HCT116 (cell line): Measurements from ENCODE around the gene AFAP1L2. TPM values are rescaled to one million over a fixed set of nuclear protein-coding genes. Genes with fewer than 3 reads are reported as not detected.

Source experiments
- ATAC-seq: fragments of 200-7000 bp; cut with Tn5 transposase; 2 replicates; pipeline ENCODE4 v1.9.1; 2020; ENCODE audit warnings: mild to moderate bottlenecking, moderate library complexity
- BruUV-seq: library from RNA; stranded (reverse); fragments of 400-500 nt; replicated peaks from 2 replicates; lab custom pipeline; 2021; lab: Mats Ljungman, UMichigan
- CTCF ChIA-PET: fragments of 300-600 bp; sonication (Branson Sonifier 250); formaldehyde crosslinking; loops from one replicate; lab custom pipeline; 2021; ENCODE audit warnings: antibody characterized with exemption; lab: Charles Lee
- POLR2A ChIA-PET: fragments of 300-600, 350-600 bp; sonication (Branson Sonifier 250); formaldehyde crosslinking; loops from one replicate; lab custom pipeline; 2021; ENCODE audit warnings: antibody characterized with exemption; lab: Charles Lee
- RAD21 ChIA-PET, 2 experiments: fragments of 300-600 bp; sonication (Branson Sonifier 250); formaldehyde crosslinking; loops; one replicate each; lab custom pipeline; 2023; ENCODE audit warnings: low total read pairs in 2 of 2; ENCODE audit not compliant: uncharacterized antibody in 2 of 2, unreplicated experiment in 2 of 2, low non-redundant PET in 1 of 2; lab: Charles Lee
- DNase-seq: peaks from one replicate; pipeline ENCODE4 v3.0.0-alpha.2; 2010; ENCODE audit warnings: low read depth, low spot score
- H2AFZ ChIP-seq: fragments of 200-600 bp; shearing (Covaris generic), sonication (generic); 2 replicates; pipeline ENCODE4 v1.6.1; 2017; ENCODE audit warnings: low read depth, mixed run types, mixed read lengths, antibody characterized with exemption, low read length; ENCODE audit not compliant: poor library complexity, severe bottlenecking
- H3K27ac ChIP-seq: 2 replicates; pipeline ENCODE4 v1.5.1; 2012; ENCODE audit warnings: low read depth, low read length
- H3K27me3 ChIP-seq: fragments of 200-600 bp; sonication (generic); 2 replicates; pipeline ENCODE4 v1.6.1; 2016; ENCODE audit warnings: mixed run types, low read length, mixed read lengths; ENCODE audit not compliant: insufficient read depth
- H3K36me3 ChIP-seq, 2 experiments: fragments of 200-500 bp in 1 of 2; fragments of 200-600 bp in 1 of 2; sonication (Bioruptor generic) in 1 of 2; sonication (generic) in 1 of 2; 2 replicates each; pipeline versions ENCODE4 v1.5.1 to v1.6.1; 2014 to 2016; ENCODE audit warnings: low read length in 2 of 2, inconsistent platforms in 1 of 2, mixed read lengths in 1 of 2, mixed run types in 1 of 2; ENCODE audit not compliant: insufficient read depth in 2 of 2, control insufficient read depth in 1 of 2
- H3K4me1 ChIP-seq, 2 experiments: fragments of 200-600 bp in 1 of 2; sonication (generic) in 1 of 2; 2 replicates each; pipeline versions ENCODE4 v1.5.1 to v1.6.1; 2012 to 2017; ENCODE audit warnings: low read length in 2 of 2, inconsistent platforms in 1 of 2, mild to moderate bottlenecking in 1 of 2, mixed read lengths in 1 of 2, mixed run types in 1 of 2, moderate library complexity in 1 of 2; ENCODE audit not compliant: insufficient read depth in 2 of 2, control insufficient read depth in 1 of 2
- H3K4me2 ChIP-seq: fragments of 200-600 bp; sonication (generic); 2 replicates; pipeline ENCODE4 v1.6.1; 2017; ENCODE audit warnings: mixed run types, low read length, mixed read lengths
- H3K4me3 ChIP-seq, 2 experiments: fragments of 200-600 bp in 1 of 2; sonication (generic) in 1 of 2; replicated peaks in 1 of 2; 2 replicates each; pipeline ENCODE4 v1.5.1; 2011 to 2016; ENCODE audit warnings: low read length in 2 of 2, control low read depth in 1 of 2, low read depth in 1 of 2, mild to moderate bottlenecking in 1 of 2, mixed read lengths in 1 of 2, mixed run types in 1 of 2
- H3K79me2 ChIP-seq: fragments of 200-600 bp; sonication (generic); 2 replicates; pipeline ENCODE4 v1.6.1; 2017; ENCODE audit warnings: mild to moderate bottlenecking, mixed run types, low read length, moderate library complexity, mixed read lengths; ENCODE audit not compliant: insufficient read depth
- H3K9ac ChIP-seq: fragments of 200-600 bp; sonication (generic); 2 replicates; pipeline ENCODE4 v1.6.1; 2016; ENCODE audit warnings: low read length, mixed read lengths
- H3K9me2 ChIP-seq: fragments of 200-600 bp; sonication (generic), shearing (Covaris generic); 2 replicates; pipeline ENCODE4 v1.6.1; 2017; ENCODE audit warnings: mixed run types, mild to moderate bottlenecking, moderate library complexity; ENCODE audit not compliant: insufficient read depth
- H3K9me3 ChIP-seq, 2 experiments: fragments of 200-500 bp in 1 of 2; fragments of 200-600 bp in 1 of 2; sonication (Bioruptor generic) in 1 of 2; sonication (generic) in 1 of 2; 2 replicates each; pipeline ENCODE4 v1.6.1; 2014 to 2017; ENCODE audit warnings: low read length in 2 of 2, mixed read lengths in 2 of 2, inconsistent platforms in 1 of 2, low read depth in 1 of 2, mild to moderate bottlenecking in 1 of 2, mixed run types in 1 of 2, moderate library complexity in 1 of 2; ENCODE audit not compliant: control insufficient read depth in 1 of 2, insufficient read depth in 1 of 2
- H4K20me1 ChIP-seq: fragments of 200-600 bp; sonication (generic), shearing (Covaris generic); 2 replicates; pipeline ENCODE4 v1.6.1; 2017; ENCODE audit warnings: mixed run types, mild to moderate bottlenecking, moderate library complexity; ENCODE audit not compliant: insufficient read depth
- CTCF ChIP-seq, 3 experiments: fragments of 200-600 bp in 1 of 3; sonication (generic) in 1 of 3; IDR thresholded peaks in 2 of 3; conservative IDR thresholded peaks in 1 of 3; 2 replicates each; pipeline ENCODE4 v1.5.1; 2012 to 2017; ENCODE audit warnings: low read depth in 2 of 3, low read length in 2 of 3, antibody characterized with exemption in 1 of 3, borderline replicate concordance in 1 of 3, control low read depth in 1 of 3, mild to moderate bottlenecking in 1 of 3, mixed read lengths in 1 of 3, mixed run types in 1 of 3, moderate library complexity in 1 of 3; ENCODE audit not compliant: insufficient read depth in 1 of 3
- EZH2 ChIP-seq: fragments of 200-600 bp; sonication (generic); IDR thresholded peaks from 2 replicates; pipeline ENCODE4 v1.6.1; 2017; ENCODE audit warnings: antibody characterized with exemption, mixed run types
- POLR2AphosphoS5 ChIP-seq: IDR thresholded peaks from 2 replicates; pipeline ENCODE4 v1.6.1; 2011; ENCODE audit warnings: mild to moderate bottlenecking, low read depth, low read length, moderate library complexity
- ZBTB33 ChIP-seq: IDR thresholded peaks from 2 replicates; pipeline ENCODE4 v1.6.1; 2011; ENCODE audit warnings: mild to moderate bottlenecking, low read length, moderate library complexity; ENCODE audit not compliant: insufficient replicate concordance; ENCODE audit errors: extremely low read depth
- ZNF274 ChIP-seq: fragments of 200-500 bp; sonication (Bioruptor generic); IDR thresholded peaks from 2 replicates; pipeline ENCODE4 v1.6.1; 2014; ENCODE audit warnings: mild to moderate bottlenecking, low read depth, low read length, inconsistent platforms
- intact Hi-C: fragments of 100-400 bp; cut with micrococcal nuclease; formaldehyde crosslinking; loops from 2 replicates; pipeline ENCODE4 v1.10.0; 2022
- total RNA-seq: library from RNA; stranded (reverse); gene quantifications from one replicate; pipeline ENCODE4 v1.2.1, GENCODE V29; 2021; ENCODE audit not compliant: unreplicated experiment

The AFAP1L2 gene
- total RNA-seq, 1 experiment from 2014 or later = 0.93 TPM

- Histone ChIP-seq H3K4me2 (no peak overlapping the region), H3K27ac (no peak overlapping the region), H4K20me1 (no peaks in the 10 kb centered on the region), H3K9me3 (no peaks in the 10 kb centered on the region), H3K4me1 (no peaks in the 10 kb centered on the region), H3K79me2 (no peaks in the 10 kb centered on the region), H3K9ac (no peak overlapping the region), H3K36me3 (no peaks in the 10 kb centered on the region), H3K9me2 (no peaks in the 10 kb centered on the region), H3K27me3 (peaks cover 75% of the 10 kb centered on the region), H3K4me3 (no peak overlapping the region), H2AFZ (no peak overlapping the region)
- ChIA-PET RAD21 (interaction anchor here in 1 of 2 experiments (1.1 kb wide), 1 partner anchor 24 kb away, joined by 3 read pairs; no protein-coding TSS in a partner anchor), POLR2A (no interaction called here), CTCF (interaction anchor here (1.4 kb wide), 1 partner anchor 23 kb away, joined by 5 read pairs; no protein-coding TSS in a partner anchor)
- intact Hi-C loops = no loop called here
- TF ChIP-seq EZH2 = no peak
- no peak for TF ChIP-seq ZBTB33
- TF ChIP-seq ZNF274 = no peak
- TF ChIP-seq CTCF (IDR thresholded peaks at IDR 0.05 in 2 of 3, conservative IDR thresholded peaks at IDR 0.05 in 1 of 3; ENCODE audit: borderline replicate concordance in 1 of 3, insufficient read depth in 1 of 3, low read depth in 2 of 3, low read length in 2 of 3) = no peak
- TF ChIP-seq POLR2AphosphoS5 = no peak
- ATAC-seq (no peak), DNase-seq (no peak)
- no TSS peak for BruUV-seq
These were observed 76.5 kb downstream of the AFAP1L2 start for GRCh38 chr10:114327537-114328440.
